Fibroblast of pulmonary artery (primary cell): Measurements from ENCODE around the gene AP3D1.

ENCODE experiments used
- DNase-seq: peaks from one replicate; pipeline ENCODE4 v3.0.0-alpha.2; 2010; ENCODE audit warnings: low read depth
- H3K4me3 ChIP-seq: replicated peaks from 2 replicates; pipeline ENCODE4 v1.5.1; 2011; ENCODE audit warnings: low read depth, mild to moderate bottlenecking, control low read depth, low read length, moderate library complexity
- CTCF ChIP-seq: IDR thresholded peaks from 2 replicates; pipeline ENCODE4 v1.5.1; 2011; ENCODE audit warnings: mild to moderate bottlenecking, control low read depth, low read length, inconsistent platforms; ENCODE audit errors: missing control alignments

Gene AP3D1

GRCh38 chr19:2173767-2174577 lies 22.6 kb upstream of the AP3D1 start:
- no peak for DNase-seq
- TF ChIP-seq CTCF, result no peak
- no peak overlapping the region for H3K4me3 ChIP-seq

GRCh38 chr19:2173388-2173766 lies 22.0 kb upstream of the AP3D1 start:
- DNase-seq, result no peak
- H3K4me3 ChIP-seq, result no peak overlapping the region
- TF ChIP-seq CTCF, result no peak

GRCh38 chr19:2171349-2172145 lies 20.2 kb upstream of the AP3D1 start:
- H3K4me3 ChIP-seq, result no peak overlapping the region
- TF ChIP-seq CTCF, result no peak
- peak; percentile 54 for DNase-seq

- no peak overlapping the region for H3K4me3 ChIP-seq
- no peak for DNase-seq
- no peak for TF ChIP-seq CTCF
Measured at GRCh38 chr19:2170987-2171348, 19.6 kb upstream of the AP3D1 start.

- H3K4me3 ChIP-seq, result no peak overlapping the region
- TF ChIP-seq CTCF, result no peak
- DNase-seq, result no peak
Measured at GRCh38 chr19:2170219-2170618, 18.9 kb upstream of the AP3D1 start.

- no peak for TF ChIP-seq CTCF
- peak; percentile 97 for DNase-seq
- H3K4me3 ChIP-seq, result peak overlapping the region; percentile 21
Measured at GRCh38 chr19:2168619-2169424, 17.5 kb upstream of the AP3D1 start.
